GM21528 (cell line): ENCODE data around the gene HTRA1.

Experiments used
- ATAC-seq: cut with Tn5 transposase; IDR thresholded peaks from one replicate; pipeline ENCODE4 v1.9.1; 2021; ENCODE audit warnings: mild to moderate bottlenecking, moderate library complexity; ENCODE audit not compliant: unreplicated experiment, low FRiP score

Gene HTRA1

DNA sequence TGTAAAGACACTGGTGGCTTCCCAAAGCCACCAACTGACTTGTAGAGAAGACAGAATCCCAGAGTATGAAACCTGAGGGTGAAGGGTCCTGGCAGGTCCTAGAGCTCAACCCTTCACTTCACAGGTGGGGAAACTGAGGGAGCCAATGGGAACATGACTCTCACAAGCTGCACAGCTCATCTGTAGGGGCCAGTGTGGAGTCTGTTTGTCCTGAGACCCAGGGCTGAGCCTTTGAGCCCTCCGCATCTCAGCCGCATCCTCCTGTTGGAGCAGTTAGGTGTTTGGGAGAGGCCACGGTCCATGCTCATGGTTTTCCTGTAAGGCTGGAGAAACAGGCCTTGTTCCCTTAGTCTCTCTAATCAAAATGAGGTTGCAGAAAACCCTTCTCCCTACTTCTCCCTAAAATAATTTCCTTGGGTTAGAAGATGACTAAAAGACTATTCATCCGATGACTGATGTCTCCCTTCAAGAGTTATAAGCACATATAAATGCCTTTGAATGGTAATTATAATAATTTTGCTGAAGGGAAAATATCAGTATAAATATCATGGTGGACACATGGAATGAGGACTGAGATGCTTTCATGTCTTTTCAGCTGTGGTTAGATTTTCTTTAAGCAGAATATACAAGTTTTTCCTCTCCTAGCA, 10.3 kb downstream of the HTRA1 start:
- ATAC-seq, result no peak

DNA sequence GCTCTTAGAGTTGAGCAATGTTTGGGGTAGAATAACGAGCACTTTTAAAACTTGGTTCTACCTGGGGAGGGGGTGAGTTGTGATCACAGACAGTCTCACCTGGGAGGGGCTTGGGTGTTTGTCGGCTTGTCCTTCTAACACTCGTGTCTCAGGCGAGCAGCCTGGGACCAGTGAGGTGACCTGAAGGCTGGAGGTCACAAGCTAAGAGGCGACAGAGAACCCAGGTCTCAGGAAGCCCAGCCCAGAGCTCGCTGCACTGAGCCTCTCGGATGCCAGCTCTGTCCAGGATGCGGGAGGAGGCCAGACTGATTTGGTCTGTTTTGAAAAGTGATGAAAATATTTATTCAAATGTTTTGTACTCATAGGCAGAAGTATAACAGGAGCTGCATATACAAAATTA, 11.8 kb downstream of the HTRA1 start:
- ATAC-seq, result no peak

DNA sequence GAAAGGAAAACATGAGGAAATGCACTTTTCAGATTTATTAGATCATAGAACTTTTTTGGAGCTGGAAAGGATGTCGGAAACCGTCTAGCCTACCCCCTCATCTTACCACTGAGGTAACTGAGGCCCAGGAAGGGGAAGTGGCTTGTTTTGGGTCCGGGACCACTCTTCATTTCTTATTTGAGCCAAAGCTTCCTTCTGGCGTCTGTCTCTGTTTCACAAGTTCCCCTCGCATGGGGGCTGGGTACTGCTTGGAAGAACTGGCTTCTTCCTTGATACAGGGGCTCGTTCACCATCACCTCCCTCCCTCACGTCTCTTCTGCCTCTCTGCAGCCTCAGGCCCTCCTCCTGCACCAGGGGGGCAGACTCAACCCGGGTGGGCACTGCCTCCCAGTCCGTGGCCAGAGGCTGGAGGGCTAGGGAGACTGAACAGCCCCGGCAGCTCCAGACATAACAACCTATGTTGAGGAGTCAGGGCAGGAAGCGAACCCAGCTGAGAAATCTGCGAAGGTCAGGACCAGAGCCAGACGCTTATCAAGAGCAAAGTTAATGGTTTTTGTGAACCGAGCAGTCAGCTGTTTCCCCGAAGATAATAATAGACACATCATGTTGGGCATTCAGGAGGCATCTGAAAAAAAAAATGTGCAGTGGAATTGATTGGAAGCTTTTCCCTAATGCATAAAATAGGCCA, 12.9 kb downstream of the HTRA1 start:
- no peak for ATAC-seq

DNA sequence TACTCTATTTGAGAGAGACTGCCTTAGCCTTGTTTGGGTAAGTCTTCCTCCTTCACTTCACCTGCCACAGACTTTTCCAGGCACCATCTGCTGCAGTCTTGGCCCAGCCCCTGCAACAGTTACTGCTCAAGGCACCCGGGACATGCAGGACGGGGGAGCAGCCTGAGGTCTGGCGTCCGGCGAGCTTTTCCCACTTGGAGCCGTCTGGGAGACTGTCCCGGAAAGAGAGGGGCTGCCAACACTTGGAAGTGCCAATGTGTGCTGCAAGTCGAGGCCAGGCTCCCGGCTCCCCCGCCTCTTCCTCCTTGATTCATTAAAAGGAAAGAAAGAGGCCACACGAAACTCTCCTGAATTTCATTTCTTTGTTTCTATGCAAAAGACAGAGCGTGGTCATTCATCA, 13.7 kb downstream of the HTRA1 start:
- ATAC-seq, result no peak

DNA sequence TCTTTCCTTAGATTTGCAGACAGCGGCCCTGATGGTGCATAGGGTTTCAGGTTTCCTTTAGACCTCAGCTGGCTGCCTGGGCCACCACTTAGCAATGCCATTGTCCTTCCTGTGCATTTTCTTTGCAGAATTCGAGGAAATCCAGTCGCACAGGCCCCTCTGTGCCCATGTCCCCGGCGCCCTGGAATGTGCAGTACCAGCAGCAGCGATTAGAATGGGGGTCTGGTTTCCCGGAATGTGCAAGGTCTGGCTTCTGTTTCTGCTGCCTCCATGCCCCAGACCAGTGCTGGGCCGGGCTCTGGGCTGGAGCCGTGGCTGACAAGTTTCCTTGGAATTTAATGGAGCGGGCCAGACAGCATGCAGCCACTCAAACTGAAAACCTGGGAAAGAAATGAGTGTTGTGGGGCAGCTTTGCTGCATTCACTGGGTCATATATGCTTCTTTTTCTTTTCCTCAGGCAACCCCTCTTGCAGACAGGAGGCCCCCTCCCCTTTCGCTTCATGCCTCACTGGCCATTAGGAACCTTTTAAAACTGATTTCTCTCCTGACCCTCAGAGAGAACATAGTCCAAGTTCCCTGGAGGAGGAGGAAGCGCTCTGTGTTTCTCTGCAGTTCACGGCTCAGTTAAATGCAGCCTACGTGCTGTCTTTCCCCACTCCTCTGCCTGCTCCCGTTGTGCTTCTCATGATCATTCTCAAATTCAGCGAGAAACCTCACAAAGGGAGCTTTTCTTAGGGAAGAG, 14.4 kb downstream of the HTRA1 start:
- no peak for ATAC-seq

DNA sequence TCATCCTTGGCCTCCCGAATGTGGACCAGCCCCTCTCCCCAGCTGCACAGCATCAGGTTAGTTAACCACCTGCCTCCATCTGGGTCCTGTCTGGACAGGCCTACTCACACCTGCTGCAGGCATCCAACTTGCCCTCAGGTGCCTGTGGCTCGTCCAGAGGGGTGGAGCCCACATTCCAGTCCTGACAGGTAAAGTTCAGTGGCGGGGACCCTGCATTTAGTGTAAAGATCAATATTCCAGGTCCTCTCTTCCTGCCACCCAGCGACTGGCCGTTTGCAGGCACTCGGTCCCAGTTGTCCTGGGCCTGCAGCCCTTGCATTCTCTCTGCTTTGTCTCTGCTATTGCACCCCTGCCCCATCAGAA, 15.0 kb downstream of the HTRA1 start:
- ATAC-seq, result no peak

DNA sequence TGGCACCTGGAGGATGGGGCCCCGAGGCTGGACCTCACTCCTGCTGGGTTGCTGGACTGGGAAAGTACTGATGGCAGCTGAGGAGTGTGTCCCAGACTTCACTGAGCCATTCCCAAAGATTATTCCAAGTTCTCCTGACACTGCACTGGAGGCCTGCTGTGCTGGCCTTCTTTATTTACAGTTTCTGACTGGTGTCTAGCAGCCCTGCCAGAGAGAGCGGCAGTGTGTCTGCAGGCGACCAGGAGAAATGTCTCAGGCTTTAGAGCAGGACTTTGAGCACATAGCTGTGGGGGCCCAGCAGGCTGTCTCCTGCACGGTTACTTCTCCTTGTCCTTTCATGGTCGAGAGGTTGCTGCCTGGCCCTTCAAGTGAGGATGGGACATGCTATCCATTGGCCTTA, 16.1 kb downstream of the HTRA1 start:
- no peak for ATAC-seq

DNA sequence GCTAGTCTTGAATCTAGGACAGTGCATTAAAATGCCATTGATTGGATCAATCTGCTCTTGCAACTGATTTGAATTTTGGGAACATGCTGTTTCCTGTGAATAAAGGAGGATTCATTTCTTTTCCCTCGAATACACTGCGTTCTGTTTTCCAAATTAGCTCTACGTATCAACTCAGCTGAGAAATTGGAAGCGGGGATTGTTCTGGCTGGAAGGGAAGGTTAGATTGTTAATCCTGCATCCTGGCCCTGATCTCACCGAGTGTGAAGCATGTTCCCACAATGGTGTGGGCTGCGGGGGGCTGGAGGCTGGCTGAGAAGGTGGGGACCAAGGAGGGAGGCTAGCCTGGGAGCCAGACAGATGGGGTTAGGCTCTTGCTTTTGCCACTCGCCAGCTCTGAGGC, 17.6 kb downstream of the HTRA1 start:
- no peak for ATAC-seq

DNA sequence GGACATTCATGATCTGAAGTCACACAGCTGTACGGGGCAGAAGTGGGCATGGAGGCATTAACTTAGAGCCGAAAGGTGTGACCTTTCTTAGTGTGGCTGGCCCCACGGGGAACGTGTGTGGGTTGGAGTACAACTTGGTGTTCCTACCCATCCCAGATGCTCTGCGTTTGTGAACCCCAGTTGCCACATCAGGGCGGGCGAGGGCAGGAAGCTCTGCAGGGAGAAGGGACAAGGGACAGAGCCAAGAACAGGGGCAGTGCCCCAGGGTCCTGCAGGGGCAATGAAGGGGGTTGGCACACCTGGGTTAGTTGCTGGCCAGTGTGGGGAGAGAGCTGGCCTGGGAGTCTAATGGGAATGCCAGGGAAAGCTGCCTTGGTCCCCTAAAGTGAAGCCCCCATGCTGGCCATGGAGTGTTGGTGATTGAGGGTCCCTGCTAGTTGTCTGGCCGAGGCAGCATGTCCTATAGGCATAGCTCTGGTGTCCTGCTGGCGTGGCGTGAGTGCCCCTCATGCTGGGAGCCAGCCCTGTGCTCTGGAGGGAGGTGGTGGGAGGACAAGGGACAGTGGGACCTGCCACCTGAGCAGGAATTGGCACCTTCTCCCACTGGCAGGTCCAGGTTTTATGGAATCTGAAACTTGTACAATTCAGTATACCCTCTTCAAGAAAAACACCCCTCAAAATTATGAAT, 18.9 kb downstream of the HTRA1 start:
- no peak for ATAC-seq

DNA sequence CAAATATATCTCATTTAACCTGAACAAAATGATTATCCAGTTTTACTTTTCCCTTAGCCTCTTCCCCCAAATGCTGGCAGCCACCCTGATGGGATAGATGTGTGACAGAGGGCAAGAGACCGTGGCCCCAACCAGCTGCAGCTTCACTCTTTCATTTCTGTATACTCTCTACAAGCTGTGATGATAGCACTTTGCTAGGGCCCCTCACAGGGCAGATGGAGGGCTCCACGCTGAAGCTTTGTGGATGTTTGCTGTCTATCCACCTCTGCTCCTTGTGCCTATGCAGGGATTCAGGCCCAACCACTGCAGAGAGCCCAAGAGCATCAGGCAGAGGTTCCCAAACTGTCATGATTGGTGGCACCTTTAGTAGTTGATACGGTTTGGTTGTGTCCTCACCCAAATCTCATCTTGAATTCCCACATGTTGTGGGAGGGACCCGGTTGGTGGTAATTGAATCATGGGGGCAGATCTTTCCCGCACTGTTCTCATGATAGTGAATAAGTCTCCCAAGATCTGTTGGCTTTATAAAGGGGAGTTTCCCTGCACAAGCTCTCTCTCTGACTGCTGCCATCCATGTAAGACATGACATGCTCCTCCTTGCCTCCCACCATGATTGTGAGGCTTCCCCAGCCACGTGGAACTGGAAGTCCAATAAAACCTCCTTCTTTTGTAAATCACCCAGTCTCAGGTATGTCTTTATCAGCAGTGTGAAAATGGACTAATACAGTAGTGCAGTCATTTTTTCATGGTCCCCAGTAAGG, 20.1 kb downstream of the HTRA1 start:
- ATAC-seq, result no peak

DNA sequence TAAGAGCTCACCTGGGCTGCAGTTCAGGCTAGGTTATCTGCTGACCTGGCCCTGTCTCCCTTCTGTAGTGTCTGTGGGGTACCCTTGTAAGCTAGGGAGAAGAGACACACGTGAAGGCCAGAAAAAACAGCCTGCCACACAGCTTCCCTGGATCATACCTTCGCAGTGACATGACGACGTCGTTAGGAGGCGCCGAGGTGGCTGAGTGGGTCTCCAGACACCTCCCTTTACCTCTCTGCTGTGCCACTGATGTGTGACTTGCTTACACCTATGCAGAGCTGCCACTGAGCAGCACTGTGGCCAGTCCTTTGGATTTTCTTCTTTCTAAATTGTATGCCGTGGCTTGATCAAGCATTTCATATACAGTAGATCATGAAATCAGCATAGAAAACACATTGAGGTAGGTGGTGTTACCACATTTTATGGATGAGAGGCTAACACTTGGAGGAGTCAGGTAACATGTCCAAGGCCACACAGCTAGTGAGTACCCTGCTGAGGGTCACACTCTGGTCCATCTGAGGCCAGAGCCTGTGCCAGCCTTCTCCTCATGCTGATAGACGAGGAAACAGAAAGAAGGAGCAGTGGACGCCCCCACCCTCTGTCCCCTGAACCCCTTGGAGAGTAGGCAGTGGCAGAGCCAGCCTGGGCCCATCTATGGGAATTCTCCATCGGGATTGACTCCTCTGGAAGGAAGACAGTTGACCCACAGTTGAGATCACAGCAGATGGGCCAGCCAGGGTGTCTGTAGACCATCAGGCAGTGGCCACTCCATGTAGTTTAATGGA, 23.1 kb downstream of the HTRA1 start:
- ATAC-seq, result no peak

DNA sequence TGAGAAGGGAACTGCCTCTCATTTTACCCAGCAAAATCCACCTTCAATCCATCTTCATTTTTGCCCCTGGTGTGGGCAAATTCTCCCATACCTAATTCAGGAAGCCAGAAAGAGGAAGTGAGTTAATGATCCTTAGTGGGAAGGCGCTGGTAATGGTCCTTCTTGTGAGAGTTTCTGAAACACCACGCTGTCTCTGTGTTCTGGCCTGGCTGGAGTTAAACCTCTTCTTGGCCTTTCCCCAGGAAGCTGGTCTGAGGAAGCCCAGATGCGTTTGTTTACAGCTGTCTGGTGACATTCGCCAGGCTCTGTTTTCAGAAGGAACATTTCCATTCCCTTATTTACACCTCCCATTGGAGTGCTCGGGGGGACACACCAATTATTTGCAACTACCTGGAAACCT, 24.3 kb downstream of the HTRA1 start:
- no peak for ATAC-seq

DNA sequence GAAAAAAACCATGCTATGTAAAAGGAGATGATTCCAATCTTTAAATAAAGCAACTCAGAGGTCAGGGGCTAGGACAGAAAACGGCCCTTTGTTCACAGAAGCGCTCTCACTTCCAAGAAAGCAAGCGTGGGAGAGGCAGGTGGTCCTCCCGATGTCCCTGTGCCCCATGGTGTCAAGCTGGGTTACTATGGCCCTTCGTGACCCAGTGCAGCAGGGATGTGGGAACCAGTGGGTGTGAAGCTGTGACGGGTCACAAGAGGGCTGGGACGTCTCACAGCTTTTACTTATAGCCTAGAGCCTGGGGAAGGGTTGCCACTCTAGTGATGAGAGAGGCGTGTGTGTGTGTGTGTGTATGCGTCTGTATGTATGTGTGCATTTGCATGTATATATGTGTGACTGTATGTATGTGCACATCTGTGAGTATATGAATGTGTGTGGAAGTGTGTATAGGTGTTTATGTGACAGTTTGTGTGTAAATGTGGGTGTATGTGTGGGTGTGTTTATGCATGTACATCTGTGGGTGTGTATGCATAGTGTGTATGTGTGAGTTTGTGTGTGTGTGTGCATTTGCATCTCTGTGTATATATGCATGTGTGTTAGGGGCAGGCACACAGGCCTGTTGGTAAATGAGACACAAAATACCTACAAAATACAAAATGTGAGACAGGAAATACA, 25.2 kb downstream of the HTRA1 start:
- no peak for ATAC-seq

DNA sequence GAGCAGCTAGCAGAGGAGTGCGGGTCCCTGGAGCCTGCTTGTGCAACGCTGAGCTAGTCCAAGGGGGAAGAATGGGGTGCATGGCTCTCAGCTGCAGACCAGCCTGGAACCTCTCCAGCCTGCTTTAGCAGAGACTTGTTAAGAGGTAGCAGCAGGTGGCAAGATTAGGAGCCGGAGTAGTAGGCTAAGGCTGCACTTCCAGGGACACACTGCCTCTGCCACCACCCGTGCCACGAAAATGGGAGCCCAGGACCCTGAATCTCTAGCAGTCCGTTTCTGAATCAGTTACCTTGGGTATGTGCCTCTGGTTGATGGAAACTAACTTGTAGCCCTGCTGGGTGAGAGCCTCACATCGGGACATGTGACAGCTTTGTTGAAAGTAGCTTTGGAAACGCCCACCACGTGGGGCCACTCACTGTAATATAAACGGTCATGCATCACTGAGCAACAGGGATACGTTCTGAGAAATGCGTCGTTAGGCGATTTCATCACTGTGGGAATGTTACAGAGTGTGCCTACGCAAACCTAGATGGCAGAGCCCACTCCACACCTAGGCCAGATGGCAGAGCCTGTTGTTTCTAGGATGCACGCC, 25.9 kb downstream of the HTRA1 start:
- no peak for ATAC-seq

DNA sequence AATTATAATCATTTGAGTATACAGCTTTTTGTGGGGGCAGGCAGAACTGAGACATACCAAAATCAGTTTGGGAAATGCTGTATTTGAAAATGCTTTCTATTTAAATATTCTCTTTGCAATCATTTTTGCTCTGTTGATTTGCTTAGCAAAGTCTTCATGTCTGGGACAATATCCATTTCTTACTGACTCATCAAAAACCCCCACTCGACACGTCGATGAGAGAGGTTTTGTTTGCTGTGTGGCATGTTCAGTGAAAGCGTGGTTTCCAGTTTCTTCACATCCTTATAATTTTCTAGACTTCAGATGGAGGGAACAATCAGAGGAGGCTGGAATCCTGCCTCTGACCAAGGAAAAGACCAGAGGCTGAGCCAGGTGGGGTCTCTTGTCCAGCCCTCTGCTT, 28.9 kb downstream of the HTRA1 start:
- ATAC-seq, result no peak

DNA sequence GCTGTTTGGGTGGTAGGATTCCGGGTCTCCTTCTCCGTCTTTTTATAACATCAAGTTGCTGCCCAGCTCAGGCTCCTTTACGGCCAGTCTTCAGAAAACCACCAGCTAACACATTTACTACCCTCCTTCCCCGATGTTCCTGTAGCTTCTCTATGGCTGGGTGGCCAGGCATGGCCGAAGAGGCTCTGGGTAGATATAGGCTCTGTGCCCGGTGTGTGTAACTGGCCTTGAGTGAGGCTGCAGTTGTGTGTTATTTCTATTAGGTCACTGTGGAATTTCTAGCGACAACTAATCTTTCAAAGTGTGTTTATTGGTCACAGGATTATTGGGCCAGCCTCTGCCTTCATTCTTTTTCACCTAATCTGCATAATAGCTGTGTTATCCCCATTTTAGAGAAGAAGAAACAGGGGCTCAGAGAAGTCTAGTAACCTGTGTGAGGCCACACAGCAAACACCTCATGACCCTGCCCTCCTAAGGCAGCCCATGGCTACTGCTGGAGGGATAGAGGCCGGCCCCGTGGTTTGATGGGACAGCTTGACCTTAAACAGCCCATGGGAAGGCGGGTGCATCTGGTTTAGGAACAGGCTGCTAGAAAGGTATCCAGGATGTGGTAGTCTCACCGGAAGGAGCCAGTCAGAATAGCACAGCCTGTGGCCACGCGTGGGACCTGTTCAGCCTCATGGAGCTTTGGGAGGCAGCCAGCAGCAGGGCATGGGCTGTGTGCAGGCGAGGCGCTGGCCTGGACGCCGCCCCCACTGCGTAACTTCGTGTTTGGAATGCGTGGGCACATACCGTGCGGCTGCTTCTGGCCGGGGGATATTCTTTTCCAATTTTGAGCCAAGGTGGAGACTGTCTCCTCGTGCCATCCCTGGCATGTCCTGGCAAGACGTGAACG, 29.7 kb downstream of the HTRA1 start:
- no peak for ATAC-seq

DNA sequence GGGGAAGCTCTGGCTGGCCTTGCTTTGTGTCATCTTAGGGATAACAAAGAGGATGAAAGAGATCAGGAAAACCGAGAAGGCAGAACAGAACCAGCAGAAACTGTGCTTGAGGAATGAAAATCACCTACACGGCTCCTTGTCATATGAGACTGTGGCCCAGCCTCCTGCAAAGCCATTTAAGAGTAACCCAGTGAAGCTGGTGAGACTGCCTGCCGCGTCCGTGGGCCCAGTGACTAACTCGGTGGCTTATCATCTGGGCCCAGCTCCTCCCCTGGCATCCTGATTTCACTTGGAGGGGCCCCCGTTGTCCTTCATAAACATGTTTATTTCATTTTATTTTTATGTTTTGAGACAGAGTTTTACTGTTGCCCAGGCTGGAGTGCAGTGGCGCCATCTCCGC, 30.7 kb downstream of the HTRA1 start:
- ATAC-seq, result no peak

DNA sequence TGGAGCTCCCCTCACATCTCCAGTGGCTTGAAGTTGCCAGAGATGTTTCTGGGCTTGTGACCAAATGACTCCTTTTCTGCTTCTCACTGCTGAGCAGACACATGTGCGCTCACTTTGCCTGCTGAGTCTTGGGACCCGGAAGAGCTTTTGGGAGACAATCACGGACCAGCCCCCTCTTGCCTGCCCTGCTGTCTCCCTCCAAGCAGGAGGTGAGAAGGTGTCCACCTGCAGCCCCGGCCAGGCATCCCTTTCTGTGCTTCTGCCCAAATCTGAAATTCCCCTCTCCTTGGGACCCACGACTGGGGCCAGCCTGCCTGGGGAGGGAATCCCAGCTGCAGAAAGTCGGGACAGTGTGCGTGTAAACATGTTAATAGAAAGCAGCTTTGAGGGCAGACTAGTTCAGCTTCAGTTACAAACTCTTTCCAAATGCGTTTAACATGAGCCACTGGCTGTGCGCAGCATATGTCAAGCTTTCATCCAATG, 31.7 kb downstream of the HTRA1 start:
- ATAC-seq, result no peak
